Renal cortex interstitium (tissue), 11 donors: ENCODE data around the gene NASP. TPM values are rescaled to one million over a fixed set of nuclear protein-coding genes. Genes with fewer than 3 reads are reported as not detected.
A peak's percentile ranks its signal among the peaks of the same experiment; 100 is the strongest.

Experiments
- DNase-seq, 11 donors: peaks; one replicate each; pipeline ENCODE4 v3.0.0-alpha.2; 2013; ENCODE audit warnings: low read depth in 9 of 11, low spot score in 4 of 11; ENCODE audit errors: extremely low read depth in 1 of 11
- polyA plus RNA-seq, 3 donors: library from polyadenylated mRNA; unstranded; fragments of 120-200 nt; gene quantifications; one replicate each; pipeline ENCODE4 v1.2.1, GENCODE V29; 2013; ENCODE audit not compliant: insufficient read length in 3 of 3

The NASP gene
- polyA plus RNA-seq, 3 donors: 338 to 386 (median 369) TPM

DNA sequence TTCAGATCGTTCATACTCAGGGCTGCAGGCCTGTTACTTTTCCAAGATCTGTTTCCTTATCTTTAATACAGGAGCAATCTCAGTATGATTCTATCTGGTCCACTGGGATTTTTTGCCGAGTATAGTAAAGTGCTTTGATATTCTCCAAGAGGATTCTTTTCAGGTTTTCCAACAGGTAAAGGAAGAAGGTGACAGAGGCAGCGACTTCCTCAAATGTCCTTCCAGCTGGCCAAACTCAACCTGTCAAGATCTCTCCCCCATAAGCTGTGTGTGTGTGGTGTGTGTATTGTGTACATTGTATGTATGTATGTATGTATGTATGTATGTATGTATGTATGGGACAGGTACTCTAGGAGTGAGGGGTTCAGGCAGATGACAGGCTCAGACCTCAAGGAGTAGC is 32.2 kb upstream of the NASP start:
- DNase-seq: no peak

DNA sequence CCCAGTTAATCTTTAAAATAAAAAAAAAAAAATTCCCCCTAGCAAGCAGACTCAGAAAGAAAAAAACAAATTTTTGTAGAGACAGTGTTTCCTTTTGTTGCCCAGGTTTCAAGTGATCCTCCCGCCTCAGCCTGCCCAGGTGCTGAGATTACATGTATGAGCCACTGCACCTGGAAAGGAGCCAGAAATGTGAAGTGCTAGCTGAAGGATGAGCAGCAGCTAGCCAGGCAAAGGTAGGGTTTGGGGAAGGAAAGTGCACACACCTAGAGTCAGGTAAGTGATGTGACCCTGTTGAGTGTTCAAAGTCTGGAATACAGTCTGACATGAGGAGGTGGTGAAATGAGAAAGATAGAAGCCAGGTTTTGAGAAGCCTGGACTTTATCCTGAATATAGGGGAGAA is 31.5 kb upstream of the NASP start:
- DNase-seq: no peak

DNA sequence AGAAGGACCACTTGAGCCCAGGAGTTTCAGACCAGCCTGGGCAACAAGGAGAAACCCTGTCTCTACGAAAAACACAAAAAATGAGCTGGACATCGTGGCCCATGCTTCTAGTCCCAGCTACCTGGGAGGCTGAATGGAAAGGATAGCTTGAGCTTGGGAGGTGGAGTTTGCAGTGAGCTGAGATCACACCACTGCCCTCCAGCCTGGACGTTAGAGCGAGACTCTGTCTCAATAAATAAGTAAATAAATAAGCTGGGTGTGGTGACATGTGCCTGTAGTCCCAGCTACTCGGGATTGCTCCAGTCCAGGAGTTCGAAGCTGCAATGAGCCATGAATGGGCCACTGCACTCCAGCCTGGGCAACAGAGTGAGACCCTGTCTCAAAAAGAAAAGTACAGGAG is 29.6 kb upstream of the NASP start:
- no peak for DNase-seq

DNA sequence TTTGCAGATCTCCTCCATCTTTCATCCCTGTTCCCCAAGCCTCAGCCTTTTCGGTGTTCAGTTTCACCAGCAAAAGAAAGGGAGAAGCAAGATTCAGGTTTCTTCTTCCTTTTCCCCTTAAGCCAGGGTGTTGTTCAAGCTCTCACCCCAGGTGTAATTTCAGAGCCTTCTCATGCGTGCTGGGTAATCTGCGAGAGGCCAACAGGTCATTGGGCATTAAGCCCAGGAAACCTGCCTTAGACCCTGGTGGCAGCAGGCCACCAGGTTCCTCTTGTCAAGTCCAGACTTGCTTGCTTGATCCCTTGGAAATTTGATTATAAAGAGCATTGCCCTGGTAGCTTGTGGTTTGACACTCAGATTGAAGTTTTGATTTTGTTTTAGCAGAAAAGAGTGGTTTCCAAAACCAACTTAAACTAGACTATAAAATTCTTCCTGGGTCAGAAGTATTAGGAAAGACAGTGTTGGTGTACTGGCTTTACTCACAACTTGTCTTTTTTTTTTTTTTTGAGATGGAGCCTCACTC is 26.4 kb upstream of the NASP start:
- DNase-seq: no peak

DNA sequence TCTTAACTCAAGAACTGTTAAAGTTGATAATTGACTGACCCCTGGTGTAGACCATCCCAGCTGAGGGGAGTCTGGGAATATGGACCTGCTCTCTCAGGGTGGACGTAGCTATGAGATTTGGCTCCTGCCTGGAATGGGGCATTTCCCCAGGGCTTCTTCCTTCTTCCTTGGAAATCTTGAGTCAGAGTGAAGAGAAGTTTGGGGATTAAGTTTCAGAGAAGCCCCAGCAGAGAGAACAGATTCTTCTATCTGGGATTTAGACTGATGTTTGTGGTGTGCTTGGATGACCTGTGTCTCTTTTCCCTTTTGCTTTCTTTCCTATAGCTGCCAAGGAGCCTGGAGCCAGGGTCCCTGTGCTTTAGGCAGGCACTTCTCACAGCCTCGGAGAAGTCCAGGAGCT is 20.0 kb upstream of the NASP start:
- no peak for DNase-seq

DNA sequence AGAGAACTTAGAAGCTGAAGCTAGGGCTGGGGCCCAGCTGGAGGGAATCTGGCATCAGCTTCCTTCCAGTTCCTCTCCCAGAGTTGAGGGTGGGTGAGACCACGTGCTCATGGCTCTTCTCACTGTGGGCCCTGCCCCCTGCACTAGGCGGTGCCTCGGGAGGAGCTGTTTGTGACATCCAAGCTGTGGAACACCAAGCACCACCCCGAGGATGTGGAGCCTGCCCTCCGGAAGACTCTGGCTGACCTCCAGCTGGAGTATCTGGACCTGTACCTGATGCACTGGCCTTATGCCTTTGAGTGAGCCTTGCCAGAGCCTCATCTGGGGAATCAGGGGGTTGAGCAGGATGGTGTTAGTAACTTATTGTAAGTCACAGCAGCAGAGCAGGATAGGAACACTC is 17.1 kb upstream of the NASP start:
- DNase-seq: no peak

DNA sequence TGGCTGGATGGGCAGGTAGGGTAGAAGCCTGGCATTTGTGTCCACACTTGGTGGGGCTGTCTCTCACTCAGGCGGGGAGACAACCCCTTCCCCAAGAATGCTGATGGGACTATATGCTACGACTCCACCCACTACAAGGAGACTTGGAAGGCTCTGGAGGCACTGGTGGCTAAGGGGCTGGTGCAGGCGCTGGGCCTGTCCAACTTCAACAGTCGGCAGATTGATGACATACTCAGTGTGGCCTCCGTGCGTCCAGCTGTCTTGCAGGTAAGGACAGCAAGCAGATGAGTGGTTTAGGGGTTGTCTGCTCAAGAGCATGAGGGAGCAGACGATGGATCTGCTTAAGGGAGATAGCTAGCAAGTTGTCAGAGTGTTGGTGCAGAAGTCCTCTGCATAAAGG is 15.9 kb upstream of the NASP start:
- DNase-seq: no peak

DNA sequence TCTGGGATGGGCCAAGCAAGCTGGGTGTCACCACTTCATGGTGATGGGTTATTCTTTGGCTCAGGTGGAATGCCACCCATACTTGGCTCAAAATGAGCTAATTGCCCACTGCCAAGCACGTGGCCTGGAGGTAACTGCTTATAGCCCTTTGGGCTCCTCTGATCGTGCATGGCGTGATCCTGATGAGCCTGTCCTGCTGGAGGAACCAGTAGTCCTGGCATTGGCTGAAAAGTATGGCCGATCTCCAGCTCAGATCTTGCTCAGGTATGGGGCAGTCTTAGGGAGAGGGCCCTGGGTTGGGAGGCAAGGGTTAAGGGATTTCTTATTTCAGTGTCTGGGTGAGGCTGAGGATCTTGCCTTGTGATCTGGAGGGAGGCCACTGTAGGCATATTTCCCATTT is 15.4 kb upstream of the NASP start:
- no peak for DNase-seq

DNA sequence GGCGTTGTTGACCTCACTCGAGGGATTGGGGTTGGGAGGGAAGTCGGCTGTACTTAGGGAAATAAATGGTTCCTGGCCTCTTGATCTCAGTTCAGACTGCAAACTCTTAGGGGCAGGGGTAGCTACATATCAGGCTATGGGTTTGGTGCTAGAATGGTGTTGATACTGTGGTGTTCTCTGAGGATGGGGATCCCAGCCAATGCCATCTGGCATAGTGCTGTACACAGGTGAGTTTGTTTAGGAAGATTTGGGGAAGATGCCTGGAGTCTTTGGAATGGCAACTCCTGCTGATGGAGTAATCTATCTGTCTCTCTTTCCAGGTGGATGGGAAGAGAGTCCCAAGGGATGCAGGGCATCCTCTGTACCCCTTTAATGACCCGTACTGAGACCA is 14.3 kb upstream of the NASP start:
- no peak for DNase-seq

DNA sequence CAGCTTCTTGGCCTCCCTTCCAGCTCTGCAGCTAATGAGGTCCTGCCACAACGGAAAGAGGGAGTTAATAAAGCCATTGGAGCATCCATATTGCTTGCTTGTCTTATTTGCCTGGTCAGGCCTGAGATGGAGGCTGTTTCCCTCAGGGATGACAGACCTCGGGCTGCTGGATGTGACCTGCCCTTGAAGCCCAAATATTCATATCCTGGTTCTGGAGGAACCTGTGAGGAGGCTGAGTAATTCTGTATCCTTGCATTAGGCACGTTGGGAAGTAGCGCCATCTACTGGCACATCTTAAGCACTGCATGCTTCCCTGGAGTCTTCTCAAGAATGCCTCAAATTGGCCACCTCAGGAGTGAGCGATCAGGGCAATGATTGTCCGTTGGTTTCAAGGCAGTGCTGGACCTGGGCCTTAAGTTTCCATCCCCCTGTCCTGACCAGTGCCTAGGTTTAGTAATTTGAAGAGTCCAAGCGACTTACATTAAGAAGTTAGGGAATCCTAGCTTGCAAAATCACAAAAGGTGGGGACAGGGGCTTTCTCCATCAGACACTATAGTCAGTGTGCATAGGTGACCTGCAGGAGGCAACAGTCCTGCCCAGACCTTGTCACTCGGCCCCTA is 13.8 kb upstream of the NASP start:
- peak in 9 of 11 donors; percentile 36 to 71 (median 53) for DNase-seq

DNA sequence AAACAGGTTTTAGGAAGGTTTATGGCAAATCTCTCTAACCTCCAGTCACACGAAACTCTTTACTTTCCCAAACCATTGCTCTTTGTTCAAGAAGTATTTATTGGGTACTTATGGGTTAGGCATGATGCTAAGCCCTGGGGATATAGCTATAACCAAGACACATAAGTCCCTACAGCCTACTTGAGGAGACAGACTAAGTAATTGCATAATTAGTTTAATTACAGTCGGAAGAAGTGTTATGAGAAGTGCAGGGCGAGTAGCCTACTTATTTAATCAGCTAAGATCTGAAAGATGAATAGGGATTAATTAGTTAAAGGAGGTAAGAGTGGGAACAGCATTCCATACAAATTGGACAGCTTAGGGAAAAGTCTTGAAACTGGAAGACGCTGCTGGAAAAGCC is 13.2 kb upstream of the NASP start:
- DNase-seq: no peak

DNA sequence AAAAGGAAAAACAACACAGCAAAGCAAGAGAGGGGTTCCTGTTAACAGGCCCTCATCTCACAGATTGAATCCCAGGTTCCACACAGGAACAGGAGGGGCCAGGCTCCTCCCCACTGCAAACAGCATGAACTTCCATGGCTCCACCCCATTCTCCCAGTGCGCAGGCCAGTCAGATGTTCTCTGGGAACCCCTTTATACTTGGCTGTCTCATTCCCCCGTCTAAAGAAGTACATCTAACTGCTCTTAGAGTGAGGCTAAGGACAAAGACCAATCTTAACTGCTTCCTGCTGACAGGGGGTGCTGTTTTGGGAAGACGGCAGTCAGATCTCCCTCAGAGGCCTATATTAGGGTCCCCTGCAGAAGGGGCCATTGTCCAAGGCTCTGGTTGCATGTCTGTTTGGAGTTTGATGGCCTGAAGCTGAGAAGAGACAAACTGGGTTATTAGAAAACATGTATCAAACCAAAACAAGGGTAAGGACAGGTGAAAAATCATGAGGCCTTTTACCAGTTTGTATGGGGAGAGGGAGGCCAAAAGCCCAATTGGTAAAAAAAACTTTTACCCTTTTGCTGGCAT is 10.5 kb upstream of the NASP start:
- no peak for DNase-seq

DNA sequence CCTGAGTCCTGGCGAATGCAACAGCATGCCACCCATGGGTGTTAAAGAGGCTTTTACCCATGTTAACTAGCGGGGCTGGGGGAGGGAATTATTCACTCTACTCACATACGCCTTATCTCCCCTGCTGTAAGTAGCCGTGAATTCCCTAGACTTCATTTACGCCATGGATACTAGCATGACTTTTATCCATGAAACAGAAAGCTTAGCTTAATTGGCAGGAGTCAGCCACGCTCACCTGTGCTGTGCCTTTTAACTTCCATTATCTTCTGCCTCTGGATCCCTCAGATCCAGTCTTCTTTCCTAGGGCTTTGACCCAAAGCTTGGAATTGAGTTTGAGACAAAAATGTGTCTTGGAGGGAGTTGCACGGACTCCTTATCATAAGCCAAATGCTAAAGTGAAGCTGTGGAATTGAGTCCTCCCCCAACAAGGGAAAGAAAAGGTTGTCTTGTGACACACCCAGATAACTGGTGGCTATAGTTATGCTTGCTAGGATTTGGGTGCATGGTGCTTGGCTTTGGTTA is 9.7 kb upstream of the NASP start:
- DNase-seq: no peak

DNA sequence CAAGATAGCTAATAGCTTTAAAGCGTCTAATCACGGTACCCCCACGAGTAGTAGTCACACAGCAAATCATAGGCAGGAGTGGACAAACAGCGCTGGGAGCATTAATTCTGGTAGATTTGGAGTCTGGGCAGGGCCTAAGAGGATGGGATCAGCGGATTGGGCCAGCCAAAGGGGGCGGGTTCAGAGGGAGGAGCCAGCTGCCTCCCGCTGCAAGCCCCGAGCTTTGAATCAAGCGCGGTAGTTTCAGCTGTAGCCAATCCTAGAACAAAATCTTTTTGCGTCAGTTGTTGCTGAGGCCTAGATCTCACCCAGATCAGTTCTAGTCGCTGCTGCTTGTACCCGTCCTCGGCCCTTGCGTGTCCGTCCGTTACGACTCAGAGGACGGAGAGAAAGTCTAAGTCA is 576 bp upstream of the NASP start:
- peak; percentile 88 to 96 (median 95) for DNase-seq

DNA sequence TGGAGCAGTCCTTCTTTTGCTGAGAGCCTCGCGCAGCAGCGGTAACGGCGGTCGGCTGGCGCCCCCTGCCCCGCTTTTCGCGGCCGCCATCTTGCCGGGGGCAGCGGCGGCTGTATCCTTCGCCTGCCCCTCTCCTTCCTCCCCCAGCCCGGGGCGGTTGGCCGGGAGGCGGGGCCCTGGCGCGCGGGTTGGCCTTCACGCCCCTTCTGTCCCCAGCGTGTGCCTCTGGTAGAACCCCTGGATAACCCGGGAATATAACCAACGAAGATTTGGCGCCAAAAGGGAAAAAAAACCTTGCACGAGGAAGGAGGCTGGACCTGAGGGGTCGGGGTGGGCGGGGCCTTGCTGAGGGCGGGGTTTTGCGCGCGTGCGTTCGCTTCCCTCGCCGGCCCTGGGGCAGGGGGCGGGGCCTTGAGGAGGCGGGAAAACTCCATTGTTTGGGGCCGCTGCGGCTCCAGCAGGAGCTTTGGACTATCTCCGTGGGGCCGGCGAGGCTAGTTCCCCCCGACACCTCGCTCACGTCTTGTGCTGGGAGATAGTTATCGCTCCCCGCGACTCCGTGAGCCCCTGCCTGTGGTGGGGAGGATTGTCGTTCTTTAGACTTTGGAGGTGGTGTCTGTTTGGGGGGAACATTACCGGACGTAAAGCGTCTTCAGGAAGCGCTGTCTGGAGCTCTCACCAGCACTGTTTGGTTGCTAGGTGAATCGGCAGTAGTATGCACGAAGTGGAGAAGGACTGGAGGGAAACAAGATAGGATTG is 689 bp downstream of the NASP start:
- DNase-seq: peak; percentile 65 to 91 (median 86)

DNA sequence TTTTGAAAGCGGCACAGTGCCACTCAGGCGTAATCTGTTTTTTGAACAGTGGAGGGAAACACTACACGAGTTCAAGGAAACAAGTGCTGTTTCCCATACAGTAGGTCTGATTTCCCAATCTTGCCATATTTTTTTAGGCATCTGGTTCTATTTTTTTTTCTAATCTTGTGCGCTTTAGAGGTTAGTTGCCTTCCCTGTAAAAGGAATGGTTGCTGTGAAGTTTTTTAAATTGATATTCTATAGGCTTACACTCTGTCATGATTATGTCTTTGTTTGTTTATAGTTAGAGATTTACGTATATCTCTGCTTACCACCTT is 1.2 kb downstream of the NASP start:
- DNase-seq: no peak

DNA sequence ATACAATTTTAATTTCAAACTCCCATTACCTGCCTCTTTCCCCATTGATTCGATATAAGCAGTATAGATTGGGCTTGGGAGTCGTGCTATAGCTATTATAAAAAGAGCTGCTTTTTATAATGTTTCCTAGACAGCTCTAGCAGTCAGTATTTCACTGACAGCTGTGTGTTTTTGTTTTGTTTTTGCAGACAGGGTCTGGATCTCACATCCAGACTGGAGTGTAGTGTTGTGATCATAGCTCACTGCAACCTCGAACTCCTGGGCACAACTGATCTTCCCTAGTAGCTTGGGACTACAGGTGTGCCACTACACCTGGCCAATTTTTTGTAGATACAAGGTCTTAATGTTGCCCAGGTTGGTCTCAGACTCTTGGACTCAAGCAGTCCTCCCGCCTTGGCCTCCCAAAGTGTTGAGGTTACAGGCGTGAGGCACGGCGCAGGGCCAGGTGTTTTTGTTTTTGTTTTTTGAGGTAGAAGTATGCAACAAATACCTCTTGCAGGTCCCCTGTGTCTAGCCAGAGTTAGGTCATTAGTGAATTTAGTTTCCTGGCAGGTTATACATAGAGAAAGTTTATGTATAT is 1.7 kb downstream of the NASP start:
- DNase-seq: no peak

DNA sequence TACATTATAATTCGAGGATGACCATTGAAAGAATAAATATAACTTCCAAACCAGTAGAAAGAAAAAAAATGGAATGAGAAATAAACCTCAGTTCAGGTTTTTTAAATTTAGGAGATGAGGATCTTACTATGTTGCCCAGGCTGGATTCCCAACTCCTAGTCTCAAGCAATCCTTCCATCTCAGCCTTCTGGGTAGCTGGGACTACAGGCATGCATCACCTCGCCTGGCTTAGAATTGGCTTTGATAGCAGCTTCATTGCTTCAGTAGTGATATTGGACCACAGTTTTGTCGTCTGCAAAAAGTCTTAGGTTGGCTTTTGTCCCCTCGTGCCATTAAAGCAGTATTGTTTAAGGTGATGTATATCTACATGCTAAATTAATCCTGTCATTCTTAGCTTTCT is 2.9 kb downstream of the NASP start:
- no peak for DNase-seq

DNA sequence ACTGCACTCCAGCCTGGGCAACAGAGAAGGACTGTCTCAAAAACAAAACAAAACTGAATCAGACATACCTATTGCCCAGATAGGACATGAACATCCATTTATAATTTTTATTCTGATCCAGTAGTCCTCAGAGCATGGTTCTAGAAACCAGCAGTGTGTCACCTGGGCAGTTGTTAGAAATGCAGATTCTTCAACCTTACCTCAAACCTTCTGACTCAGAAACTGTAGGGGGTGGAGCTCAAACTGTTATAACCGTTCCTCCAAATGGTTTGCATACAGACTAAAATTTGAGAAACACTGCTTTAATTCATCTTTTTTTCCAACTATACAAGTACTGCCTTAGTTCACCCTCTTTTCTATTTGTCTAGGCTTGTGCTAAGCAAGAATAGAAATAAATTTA is 6.0 kb downstream of the NASP start:
- no peak for DNase-seq

DNA sequence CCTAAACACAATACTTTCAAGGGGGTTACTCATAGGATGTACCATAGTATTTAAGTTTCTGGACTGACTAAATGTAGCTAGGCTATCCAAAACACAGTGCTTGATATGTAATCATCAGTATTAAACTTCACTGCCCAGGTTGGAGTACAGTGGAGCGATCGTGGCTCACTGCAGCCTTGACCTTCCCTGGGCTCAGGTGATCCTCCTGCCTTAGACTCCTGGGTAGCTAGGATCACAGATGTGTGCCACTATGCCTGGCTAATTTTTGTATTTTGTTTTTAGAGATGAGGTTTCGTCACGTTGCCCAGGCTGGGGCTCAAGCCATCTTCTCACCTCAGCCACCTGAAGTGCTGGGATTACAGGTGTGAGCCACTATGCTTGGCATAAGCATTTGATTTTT is 10.6 kb downstream of the NASP start:
- DNase-seq: no peak
